GM23248 (cell line): ENCODE results near the gene SIRT1. TPM values are rescaled to one million over a fixed set of nuclear protein-coding genes. Genes with fewer than 3 reads are reported as not detected.
A peak's percentile ranks its signal among the peaks of the same experiment; 100 is the strongest.

Source experiments
- DNase-seq: peaks from one replicate; pipeline ENCODE4 v3.0.0-alpha.2; 2015
- H2AFZ ChIP-seq: fragments of 200-600 bp; sonication (generic); 2 replicates; pipeline ENCODE4 v1.6.1; 2016; ENCODE audit warnings: antibody characterized with exemption
- H3F3A ChIP-seq: fragments of 200-600 bp; sonication (generic); 2 replicates; pipeline ENCODE4 v1.6.1; 2016; ENCODE audit warnings: mild to moderate bottlenecking, antibody characterized with exemption, mixed run types; ENCODE audit not compliant: insufficient read depth
- H3K27ac ChIP-seq: fragments of 200-600 bp; sonication (generic); 2 replicates; pipeline ENCODE4 v1.5.1; 2016; ENCODE audit warnings: mild to moderate bottlenecking
- H3K27me3 ChIP-seq: fragments of 200-600 bp; sonication (generic); replicated peaks from 2 replicates; pipeline ENCODE4 v1.6.1; 2016; ENCODE audit warnings: mild to moderate bottlenecking; ENCODE audit not compliant: insufficient read depth
- H3K36me3 ChIP-seq: fragments of 200-600 bp; sonication (generic); 2 replicates; pipeline ENCODE4 v1.6.1; 2016; ENCODE audit warnings: low read depth, mild to moderate bottlenecking
- H3K4me1 ChIP-seq: fragments of 200-600 bp; sonication (generic); 2 replicates; pipeline ENCODE4 v1.6.1; 2016; ENCODE audit warnings: mild to moderate bottlenecking; ENCODE audit not compliant: insufficient read depth
- H3K4me2 ChIP-seq: fragments of 200-600 bp; sonication (generic); one replicate; pipeline ENCODE4 v1.6.1; 2016; ENCODE audit warnings: mild to moderate bottlenecking; ENCODE audit not compliant: unreplicated experiment
- H3K4me3 ChIP-seq: fragments of 200-600 bp; sonication (generic); 2 replicates; pipeline ENCODE4 v1.5.1; 2016; ENCODE audit warnings: mild to moderate bottlenecking
- H3K79me2 ChIP-seq: fragments of 200-600 bp; sonication (generic); 2 replicates; pipeline ENCODE4 v1.6.1; 2016; ENCODE audit warnings: mild to moderate bottlenecking; ENCODE audit not compliant: insufficient read depth
- H3K9ac ChIP-seq: fragments of 200-600 bp; sonication (generic); 2 replicates; pipeline ENCODE4 v1.6.1; 2016; ENCODE audit warnings: mild to moderate bottlenecking
- H3K9me2 ChIP-seq: fragments of 200-600 bp; sonication (generic); 2 replicates; pipeline ENCODE4 v1.6.1; 2016; ENCODE audit warnings: mixed run types, mild to moderate bottlenecking, moderate library complexity; ENCODE audit not compliant: insufficient read depth
- H3K9me3 ChIP-seq: fragments of 200-600 bp; sonication (generic); one replicate; pipeline ENCODE4 v1.6.1; 2017; ENCODE audit warnings: low read depth
- H4K20me1 ChIP-seq: fragments of 200-600 bp; sonication (generic); 2 replicates; pipeline ENCODE4 v1.6.0; 2016; ENCODE audit not compliant: insufficient read depth
- EZH2 ChIP-seq: fragments of 200-600 bp; sonication (generic); IDR thresholded peaks from 2 replicates; pipeline ENCODE4 v1.6.1; 2018; ENCODE audit warnings: antibody characterized with exemption, mild to moderate bottlenecking; ENCODE audit not compliant: insufficient read depth, poor library complexity, severe bottlenecking
- EZH2phosphoT487 ChIP-seq: fragments of 200-600 bp; sonication (generic); IDR thresholded peaks from 2 replicates; pipeline ENCODE4 v1.6.1; 2018; ENCODE audit warnings: antibody characterized with exemption, moderate library complexity, mild to moderate bottlenecking, low read depth; ENCODE audit not compliant: insufficient read depth
- WGBS, 2 experiments: methylation state at CpG; one replicate each; pipeline ENCODE4 v1.1.6; 2015 to 2017; ENCODE audit warnings: low lambda C conversion rate in 2 of 2, low coverage in 1 of 2; ENCODE audit errors: missing lambda C conversion rate in 2 of 2; 5-methylcytosine and 5-hydroxymethylcytosine counted together
- in situ Hi-C: fragments of 300-500 bp; cut with MboI; formaldehyde crosslinking; loops from 2 replicates; pipeline ENCODE4 v1.15.0; 2020
- polyA plus RNA-seq: library from polyadenylated mRNA; unstranded; fragments of >200 nt; fragmentation: Nextera tagmentation; extraction: Ambion mirVana; gene quantifications from 2 replicates; pipeline ENCODE4 v1.2.1, GENCODE V29; 2016
- total RNA-seq: library from RNA; depleted of rRNA; stranded (reverse); fragments of >200 nt; shearing (Covaris generic); gene quantifications from 2 replicates; pipeline ENCODE4 v1.2.3, GENCODE V29; 2014

Gene SIRT1
- total and polyA plus RNA-seq, 2 experiments from 2014 or later: 9.4 to 14.6 TPM

GRCh38 chr10:67853512-67853911 lies 30.9 kb upstream of the SIRT1 start:
- no peak overlapping the region for H3K4me3 ChIP-seq
- H3K4me2 ChIP-seq: no peak overlapping the region
- TF ChIP-seq EZH2 (no peak), EZH2phosphoT487 (no peak)
- H3K27ac ChIP-seq: no peak overlapping the region
- H3K9me2 ChIP-seq: no peaks in the 10 kb centered on the region
- in situ Hi-C loops: no loop called here
- peaks cover 4% of the 10 kb centered on the region; the same call in 1 of the 2 replicates for H3K4me1 ChIP-seq
- WGBS, 2 experiments: 11 to 18% methylated on average over 3 of the region's 3 CpGs
- no peaks in the 10 kb centered on the region for H3K36me3 ChIP-seq
- no peaks in the 10 kb centered on the region for H3K27me3 ChIP-seq
- H3K79me2 ChIP-seq: no peaks in the 10 kb centered on the region
- H3K9ac ChIP-seq: no peak overlapping the region
- no peaks in the 10 kb centered on the region for H4K20me1 ChIP-seq
- no peaks in the 10 kb centered on the region for H3K9me3 ChIP-seq
- DNase-seq: no peak
- peaks cover 15% of the 10 kb centered on the region for H3F3A ChIP-seq
- H2AFZ ChIP-seq: no peak overlapping the region

- Histone ChIP-seq H3K9ac (no peak overlapping the region), H3K4me1 (no peaks in the 10 kb centered on the region; the same call in 1 of the 2 replicates), H3K27ac (no peak overlapping the region), H2AFZ (no peak overlapping the region), H3K79me2 (no peaks in the 10 kb centered on the region), H4K20me1 (no peaks in the 10 kb centered on the region), H3K9me2 (no peaks in the 10 kb centered on the region), H3F3A (no peaks in the 10 kb centered on the region), H3K36me3 (no peaks in the 10 kb centered on the region), H3K4me2 (no peak overlapping the region), H3K4me3 (no peak overlapping the region), H3K27me3 (no peaks in the 10 kb centered on the region), H3K9me3 (no peaks in the 10 kb centered on the region)
- 96 to 98% methylated on average over 2 of the region's 2 CpGs for WGBS, 2 experiments
- in situ Hi-C loops: no loop called here
- TF ChIP-seq EZH2: no peak
- TF ChIP-seq EZH2phosphoT487: no peak
- no peak for DNase-seq
These were observed 25.5 kb upstream of the SIRT1 start for GRCh38 chr10:67858971-67859370.

GRCh38 chr10:67861750-67862432 lies 22.6 kb upstream of the SIRT1 start:
- H3K27ac ChIP-seq: no peak overlapping the region
- no peak overlapping the region for H3K4me3 ChIP-seq
- H2AFZ ChIP-seq: 0 out of 2 replicates have a peak overlapping the region, but pooled peaks have one; percentile 30
- H3K79me2 ChIP-seq: no peaks in the 10 kb centered on the region
- no peak overlapping the region for H3K4me2 ChIP-seq
- H3K9me2 ChIP-seq: no peaks in the 10 kb centered on the region
- in situ Hi-C loops: no loop called here
- no peak for TF ChIP-seq EZH2
- no peak for TF ChIP-seq EZH2phosphoT487
- H3K27me3 ChIP-seq: no peaks in the 10 kb centered on the region
- no peak overlapping the region for H3K9ac ChIP-seq
- no peaks in the 10 kb centered on the region for H3K36me3 ChIP-seq
- H3K9me3 ChIP-seq: no peaks in the 10 kb centered on the region
- no peaks in the 10 kb centered on the region; the same call in 1 of the 2 replicates for H3K4me1 ChIP-seq
- no peaks in the 10 kb centered on the region for H3F3A ChIP-seq
- 34 to 41% methylated on average over 4 of the region's 4 CpGs for whole genome bisulfite sequencing, 2 experiments
- no peak for DNase-seq
- H4K20me1 ChIP-seq: no peaks in the 10 kb centered on the region

GRCh38 chr10:67863094-67863493 lies 21.4 kb upstream of the SIRT1 start:
- Histone ChIP-seq H3K9me2 (no peaks in the 10 kb centered on the region), H4K20me1 (no peaks in the 10 kb centered on the region), H3K4me1 (no peaks in the 10 kb centered on the region; the same call in 1 of the 2 replicates), H2AFZ (no peak overlapping the region), H3K27ac (no peak overlapping the region), H3K9me3 (no peaks in the 10 kb centered on the region), H3K36me3 (no peaks in the 10 kb centered on the region), H3F3A (no peaks in the 10 kb centered on the region), H3K4me3 (no peak overlapping the region), H3K4me2 (no peak overlapping the region), H3K9ac (no peak overlapping the region), H3K27me3 (no peaks in the 10 kb centered on the region), H3K79me2 (no peaks in the 10 kb centered on the region)
- no peak for TF ChIP-seq EZH2phosphoT487
- TF ChIP-seq EZH2: no peak
- WGBS, 2 experiments: 81 to 84% methylated on average over 2 of the region's 2 CpGs
- DNase-seq: no peak
- in situ Hi-C loops: no loop called here
